ENCODE measurements around the gene CCDC175. TPM values are rescaled to one million over a fixed set of nuclear protein-coding genes. Genes with fewer than 3 reads are reported as not detected.

CCDC175 gene
- total and polyA plus RNA-seq, 2 donors, result not detected

DNA sequence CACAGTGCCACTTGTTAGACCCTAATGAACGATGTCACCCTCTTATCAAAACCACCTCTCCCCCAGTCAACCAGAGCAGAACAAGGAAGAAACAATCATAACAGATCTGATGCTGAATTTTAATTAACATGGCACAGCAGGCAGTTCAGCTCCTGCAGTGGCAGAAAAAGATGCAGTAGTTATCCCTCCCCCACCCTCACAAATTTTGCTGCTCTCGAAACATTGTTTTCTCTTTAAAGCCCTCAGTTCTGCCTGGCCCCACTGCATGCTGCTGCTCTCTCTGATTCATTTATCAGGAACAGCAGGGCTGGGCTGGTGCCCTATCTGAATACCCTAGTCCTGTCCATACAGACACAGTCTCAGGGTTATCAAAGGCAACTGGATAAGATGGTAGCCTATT, 12.2 kb downstream of the CCDC175 start:
- H3K9me3 ChIP-seq (ENCODE audit: control insufficient read depth in 2 of 2, insufficient read depth in 1 of 2, low read length in 1 of 2), result no peaks in the 10 kb centered on the region
- no peak for DNase-seq (ENCODE audit: low read depth in 6 of 9, low spot score in 9 of 9)
- no peak overlapping the region for H3K27ac ChIP-seq (ENCODE audit: low read depth in 1 of 2, low read length in 1 of 2)
- H3K4me1 ChIP-seq (ENCODE audit: control insufficient read depth in 2 of 2, insufficient read depth in 2 of 2, low read length in 2 of 2), result no peaks in the 10 kb centered on the region
- 79% methylated on average over 2 of the region's 2 CpGs for WGBS
- H3K36me3 ChIP-seq (ENCODE audit: control insufficient read depth in 2 of 2, insufficient read depth in 2 of 2, low read length in 1 of 2), result no peaks in the 10 kb centered on the region
- no peaks in the 10 kb centered on the region for H3K27me3 ChIP-seq (ENCODE audit: control insufficient read depth in 2 of 2, insufficient read depth in 1 of 2, low read length in 1 of 2)
- no peak overlapping the region for H3K4me3 ChIP-seq (ENCODE audit: low read length in 2 of 2)

- no peak overlapping the region for H3K27ac ChIP-seq (ENCODE audit: low read depth in 1 of 2, low read length in 1 of 2)
- peaks cover 0 to 8% of the 10 kb centered on the region in 2 donors for H3K9me3 ChIP-seq (ENCODE audit: control insufficient read depth in 2 of 2, insufficient read depth in 1 of 2, low read length in 1 of 2)
- WGBS, result 95% methylated on average over 2 of the region's 2 CpGs
- no peak overlapping the region for H3K4me3 ChIP-seq (ENCODE audit: low read length in 2 of 2)
- no peaks in the 10 kb centered on the region for H3K27me3 ChIP-seq (ENCODE audit: control insufficient read depth in 2 of 2, insufficient read depth in 1 of 2, low read length in 1 of 2)
- H3K4me1 ChIP-seq (ENCODE audit: control insufficient read depth in 2 of 2, insufficient read depth in 2 of 2, low read length in 2 of 2), result no peaks in the 10 kb centered on the region
- no peaks in the 10 kb centered on the region for H3K36me3 ChIP-seq (ENCODE audit: control insufficient read depth in 2 of 2, insufficient read depth in 2 of 2, low read length in 1 of 2)
- DNase-seq (ENCODE audit: low read depth in 6 of 9, low spot score in 9 of 9), result no peak
These were observed 29.3 kb downstream of the CCDC175 start for GRCh38 chr14:59547310-59547709.

DNA sequence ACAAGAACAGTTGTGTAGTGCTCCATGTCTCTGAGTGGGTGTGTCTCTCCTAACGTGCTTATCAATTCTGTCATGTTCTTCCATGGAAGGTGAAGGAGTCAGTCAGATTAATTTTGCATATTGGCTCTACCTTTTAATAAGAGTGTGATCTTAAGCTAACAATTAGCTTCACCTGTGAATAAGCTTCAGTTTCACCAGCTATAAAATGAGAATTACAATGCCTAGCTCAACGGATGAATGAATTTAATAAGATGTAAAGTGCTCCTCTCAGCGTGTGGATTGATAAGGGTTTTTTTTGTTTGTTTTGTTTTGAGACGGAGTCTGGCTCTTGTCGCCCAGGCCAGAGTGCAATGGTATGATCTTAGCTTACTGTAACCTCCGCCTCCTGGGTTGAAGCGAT, 32.7 kb downstream of the CCDC175 start:
- Histone ChIP-seq H3K36me3 (ENCODE audit: control insufficient read depth in 2 of 2, insufficient read depth in 2 of 2, low read length in 1 of 2) (no peaks in the 10 kb centered on the region), H3K4me3 (ENCODE audit: low read length in 2 of 2) (no peak overlapping the region), H3K9me3 (ENCODE audit: control insufficient read depth in 2 of 2, insufficient read depth in 1 of 2, low read length in 1 of 2) (no peaks in the 10 kb centered on the region), H3K27me3 (ENCODE audit: control insufficient read depth in 2 of 2, insufficient read depth in 1 of 2, low read length in 1 of 2) (no peaks in the 10 kb centered on the region), H3K27ac (ENCODE audit: low read depth in 1 of 2, low read length in 1 of 2) (no peak overlapping the region), H3K4me1 (ENCODE audit: control insufficient read depth in 2 of 2, insufficient read depth in 2 of 2, low read length in 2 of 2) (no peaks in the 10 kb centered on the region)
- no peak for DNase-seq (ENCODE audit: low read depth in 6 of 9, low spot score in 9 of 9)
- 94% methylated on average over 7 of the region's 7 CpGs for WGBS

DNA sequence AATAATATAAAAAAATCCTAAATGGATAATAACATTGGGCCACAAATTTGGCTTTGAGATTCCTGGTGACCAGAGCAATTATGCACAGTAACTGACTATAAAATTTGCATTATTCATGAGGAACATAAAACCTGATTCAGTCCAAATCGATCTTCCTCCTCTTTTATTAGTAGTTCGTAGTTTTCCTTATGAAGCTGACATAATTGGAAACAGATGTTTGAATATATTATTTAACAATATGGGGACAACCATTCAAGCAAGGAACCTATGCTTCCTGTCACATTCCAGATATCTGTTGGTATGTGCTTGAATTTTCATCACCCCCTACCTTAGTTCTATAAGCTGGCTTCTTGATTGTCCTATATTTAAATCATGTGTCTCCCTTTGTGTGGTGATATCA, 34.9 kb downstream of the CCDC175 start:
- no peak overlapping the region for H3K27ac ChIP-seq (ENCODE audit: low read depth in 1 of 2, low read length in 1 of 2)
- no peaks in the 10 kb centered on the region for H3K9me3 ChIP-seq (ENCODE audit: control insufficient read depth in 2 of 2, insufficient read depth in 1 of 2, low read length in 1 of 2)
- no peaks in the 10 kb centered on the region for H3K4me1 ChIP-seq (ENCODE audit: control insufficient read depth in 2 of 2, insufficient read depth in 2 of 2, low read length in 2 of 2)
- DNase-seq (ENCODE audit: low read depth in 6 of 9, low spot score in 9 of 9), result no peak
- no peaks in the 10 kb centered on the region for H3K27me3 ChIP-seq (ENCODE audit: control insufficient read depth in 2 of 2, insufficient read depth in 1 of 2, low read length in 1 of 2)
- no peaks in the 10 kb centered on the region for H3K36me3 ChIP-seq (ENCODE audit: control insufficient read depth in 2 of 2, insufficient read depth in 2 of 2, low read length in 1 of 2)
- WGBS, result 98% methylated on average over 2 of the region's 2 CpGs
- no peak overlapping the region for H3K4me3 ChIP-seq (ENCODE audit: low read length in 2 of 2)

DNA sequence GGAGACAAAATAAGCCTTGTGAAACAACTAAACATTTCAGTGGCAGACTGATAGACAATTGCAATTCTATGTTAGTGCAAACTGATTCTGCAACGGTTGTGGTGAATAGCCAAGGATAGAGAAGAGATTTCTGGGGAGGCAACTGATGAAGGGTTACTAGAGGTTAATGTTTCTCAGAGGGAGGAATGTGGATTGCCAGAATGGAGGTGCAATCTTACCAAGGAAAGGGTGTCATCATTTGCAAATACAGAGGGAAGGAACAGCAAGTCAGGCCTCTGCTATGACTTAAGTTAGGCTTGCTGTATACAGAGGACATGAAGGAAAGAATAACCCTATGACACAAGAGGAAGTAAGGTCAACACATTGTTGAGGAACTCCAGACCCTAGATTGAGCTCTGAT, 35.8 kb downstream of the CCDC175 start:
- WGBS, result 90% methylated on average over 1 of the region's 1 CpG
- H3K4me3 ChIP-seq (ENCODE audit: low read length in 2 of 2), result no peak overlapping the region
- H3K9me3 ChIP-seq (ENCODE audit: control insufficient read depth in 2 of 2, insufficient read depth in 1 of 2, low read length in 1 of 2), result no peaks in the 10 kb centered on the region
- no peaks in the 10 kb centered on the region for H3K4me1 ChIP-seq (ENCODE audit: control insufficient read depth in 2 of 2, insufficient read depth in 2 of 2, low read length in 2 of 2)
- no peak for DNase-seq (ENCODE audit: low read depth in 6 of 9, low spot score in 9 of 9)
- no peaks in the 10 kb centered on the region for H3K27me3 ChIP-seq (ENCODE audit: control insufficient read depth in 2 of 2, insufficient read depth in 1 of 2, low read length in 1 of 2)
- H3K27ac ChIP-seq (ENCODE audit: low read depth in 1 of 2, low read length in 1 of 2), result no peak overlapping the region
- H3K36me3 ChIP-seq (ENCODE audit: control insufficient read depth in 2 of 2, insufficient read depth in 2 of 2, low read length in 1 of 2), result no peaks in the 10 kb centered on the region

DNA sequence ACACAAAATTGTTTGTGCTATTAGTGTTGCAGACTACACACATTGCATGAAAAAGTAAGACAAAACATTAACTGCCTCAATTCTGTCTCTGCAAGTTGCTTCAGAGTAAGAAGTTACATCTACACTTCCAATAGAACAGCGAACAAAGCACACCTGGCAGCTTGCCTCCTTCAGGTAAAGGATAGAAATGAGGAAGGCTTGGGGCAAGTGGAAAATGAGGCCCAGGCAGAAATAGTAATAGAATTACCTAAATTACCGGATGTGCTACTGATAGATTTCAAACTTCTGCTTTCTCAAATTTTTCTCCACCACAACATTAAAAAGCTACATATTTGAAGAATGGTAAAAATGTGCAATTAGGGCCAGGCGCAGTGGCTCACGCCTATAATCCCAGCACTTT, 37.7 kb downstream of the CCDC175 start:
- no peaks in the 10 kb centered on the region for H3K27me3 ChIP-seq (ENCODE audit: control insufficient read depth in 2 of 2, insufficient read depth in 1 of 2, low read length in 1 of 2)
- no peaks in the 10 kb centered on the region for H3K4me1 ChIP-seq (ENCODE audit: control insufficient read depth in 2 of 2, insufficient read depth in 2 of 2, low read length in 2 of 2)
- 86% methylated on average over 4 of the region's 4 CpGs for WGBS
- no peak overlapping the region for H3K4me3 ChIP-seq (ENCODE audit: low read length in 2 of 2)
- DNase-seq (ENCODE audit: low read depth in 6 of 9, low spot score in 9 of 9), result no peak
- H3K9me3 ChIP-seq (ENCODE audit: control insufficient read depth in 2 of 2, insufficient read depth in 1 of 2, low read length in 1 of 2), result no peaks in the 10 kb centered on the region
- H3K36me3 ChIP-seq (ENCODE audit: control insufficient read depth in 2 of 2, insufficient read depth in 2 of 2, low read length in 1 of 2), result no peaks in the 10 kb centered on the region
- H3K27ac ChIP-seq (ENCODE audit: low read depth in 1 of 2, low read length in 1 of 2), result no peak overlapping the region

DNA sequence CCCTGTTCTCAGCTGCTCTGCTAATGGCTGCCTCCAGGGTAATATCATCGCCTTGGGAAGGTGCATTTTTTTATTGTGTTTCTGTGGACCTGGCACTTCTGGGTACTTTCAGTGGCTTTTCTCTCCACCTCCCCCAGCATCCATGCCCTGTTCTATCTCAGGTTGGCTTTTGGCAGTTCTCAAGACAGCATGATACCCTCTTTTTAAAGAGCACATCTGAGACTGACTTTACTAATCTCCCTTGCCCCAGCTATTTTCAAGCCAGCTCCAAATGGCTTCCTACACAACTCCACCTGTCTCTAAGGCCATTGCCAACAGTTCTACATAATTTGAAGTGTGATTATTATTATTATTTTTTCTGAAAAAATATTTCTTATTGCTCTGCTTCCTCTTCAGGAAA, 39.1 kb downstream of the CCDC175 start:
- H3K4me1 ChIP-seq (ENCODE audit: control insufficient read depth in 2 of 2, insufficient read depth in 2 of 2, low read length in 2 of 2), result no peaks in the 10 kb centered on the region
- no peaks in the 10 kb centered on the region for H3K9me3 ChIP-seq (ENCODE audit: control insufficient read depth in 2 of 2, insufficient read depth in 1 of 2, low read length in 1 of 2)
- H3K27me3 ChIP-seq (ENCODE audit: control insufficient read depth in 2 of 2, insufficient read depth in 1 of 2, low read length in 1 of 2), result no peaks in the 10 kb centered on the region
- 95% methylated on average over 1 of the region's 1 CpG for WGBS
- no peak overlapping the region for H3K4me3 ChIP-seq (ENCODE audit: low read length in 2 of 2)
- H3K36me3 ChIP-seq (ENCODE audit: control insufficient read depth in 2 of 2, insufficient read depth in 2 of 2, low read length in 1 of 2), result no peaks in the 10 kb centered on the region
- no peak for DNase-seq (ENCODE audit: low read depth in 6 of 9, low spot score in 9 of 9)
- no peak overlapping the region for H3K27ac ChIP-seq (ENCODE audit: low read depth in 1 of 2, low read length in 1 of 2)

GRCh38 chr14:59534361-59534987, 42.1 kb downstream of the CCDC175 start:
- H3K27me3 ChIP-seq (ENCODE audit: control insufficient read depth in 2 of 2, insufficient read depth in 1 of 2, low read length in 1 of 2), result no peaks in the 10 kb centered on the region
- no peaks in the 10 kb centered on the region for H3K9me3 ChIP-seq (ENCODE audit: control insufficient read depth in 2 of 2, insufficient read depth in 1 of 2, low read length in 1 of 2)
- WGBS, result 93% methylated on average over 7 of the region's 7 CpGs
- no peak overlapping the region for H3K4me3 ChIP-seq (ENCODE audit: low read length in 2 of 2)
- H3K27ac ChIP-seq (ENCODE audit: low read depth in 1 of 2, low read length in 1 of 2), result no peak overlapping the region
- no peaks in the 10 kb centered on the region for H3K36me3 ChIP-seq (ENCODE audit: control insufficient read depth in 2 of 2, insufficient read depth in 2 of 2, low read length in 1 of 2)
- no peaks in the 10 kb centered on the region for H3K4me1 ChIP-seq (ENCODE audit: control insufficient read depth in 2 of 2, insufficient read depth in 2 of 2, low read length in 2 of 2)
- DNase-seq (ENCODE audit: low read depth in 6 of 9, low spot score in 9 of 9), result no peak

DNA sequence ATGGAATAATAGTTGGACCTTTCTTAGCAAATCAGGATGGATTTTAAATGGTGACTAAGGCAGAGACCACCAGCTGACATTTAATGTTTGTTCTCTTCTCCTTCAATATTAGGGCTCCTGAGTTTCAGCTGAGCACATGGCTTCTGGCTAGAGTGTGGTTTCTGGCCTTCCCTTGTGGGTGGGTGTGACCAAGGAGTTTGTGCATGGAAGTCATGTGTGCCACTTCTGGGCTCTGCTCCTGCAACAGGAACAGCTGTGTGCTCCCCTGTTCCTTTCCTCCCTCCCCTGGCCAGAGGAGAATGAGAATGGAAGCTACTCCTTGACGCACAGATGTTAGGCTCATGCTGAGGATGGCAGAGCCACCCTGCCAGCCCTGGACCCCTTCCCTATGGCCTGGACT, 44.2 kb downstream of the CCDC175 start:
- no peak overlapping the region for H3K4me3 ChIP-seq (ENCODE audit: low read length in 2 of 2)
- no peaks in the 10 kb centered on the region for H3K9me3 ChIP-seq (ENCODE audit: control insufficient read depth in 2 of 2, insufficient read depth in 1 of 2, low read length in 1 of 2)
- H3K4me1 ChIP-seq (ENCODE audit: control insufficient read depth in 2 of 2, insufficient read depth in 2 of 2, low read length in 2 of 2), result no peaks in the 10 kb centered on the region
- WGBS, result 100% methylated on average over 1 of the region's 1 CpG
- no peaks in the 10 kb centered on the region for H3K36me3 ChIP-seq (ENCODE audit: control insufficient read depth in 2 of 2, insufficient read depth in 2 of 2, low read length in 1 of 2)
- H3K27ac ChIP-seq (ENCODE audit: low read depth in 1 of 2, low read length in 1 of 2), result no peak overlapping the region
- H3K27me3 ChIP-seq (ENCODE audit: control insufficient read depth in 2 of 2, insufficient read depth in 1 of 2, low read length in 1 of 2), result no peaks in the 10 kb centered on the region
- no peak for DNase-seq (ENCODE audit: low read depth in 6 of 9, low spot score in 9 of 9)

DNA sequence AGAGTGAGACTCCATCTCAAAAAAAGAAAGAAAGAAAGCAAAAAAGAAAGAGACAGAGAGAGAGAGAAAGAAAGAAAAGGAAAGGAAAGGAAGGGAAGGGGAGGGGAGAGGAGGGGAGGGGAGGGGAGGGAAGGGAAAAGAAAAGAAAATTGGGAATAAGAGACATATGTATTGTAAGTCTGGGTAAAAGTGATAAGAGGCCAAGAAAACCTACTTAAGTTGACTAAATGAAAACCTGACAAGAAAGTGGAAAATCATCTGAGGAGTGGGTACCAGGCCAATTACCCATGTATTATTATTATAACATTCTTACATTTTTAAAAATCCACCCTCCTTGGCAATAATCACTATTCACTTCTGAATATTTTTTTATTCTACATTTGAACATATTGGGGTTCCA, 46.3 kb downstream of the CCDC175 start:
- no peaks in the 10 kb centered on the region for H3K36me3 ChIP-seq (ENCODE audit: control insufficient read depth in 2 of 2, insufficient read depth in 2 of 2, low read length in 1 of 2)
- no peak overlapping the region for H3K27ac ChIP-seq (ENCODE audit: low read depth in 1 of 2, low read length in 1 of 2)
- no peaks in the 10 kb centered on the region for H3K4me1 ChIP-seq (ENCODE audit: control insufficient read depth in 2 of 2, insufficient read depth in 2 of 2, low read length in 2 of 2)
- no peaks in the 10 kb centered on the region for H3K27me3 ChIP-seq (ENCODE audit: control insufficient read depth in 2 of 2, insufficient read depth in 1 of 2, low read length in 1 of 2)
- no peak overlapping the region for H3K4me3 ChIP-seq (ENCODE audit: low read length in 2 of 2)
- H3K9me3 ChIP-seq (ENCODE audit: control insufficient read depth in 2 of 2, insufficient read depth in 1 of 2, low read length in 1 of 2), result no peaks in the 10 kb centered on the region
- no peak for DNase-seq (ENCODE audit: low read depth in 6 of 9, low spot score in 9 of 9)

Data from thymus (tissue), 11 donors.